ENCODE measurements around the gene FXYD4.
A peak's percentile ranks its signal among the peaks of the same experiment; 100 is the strongest.
"Not testable (repeated sequence)": the region's sequence is repeated elsewhere in the genome, so short reads cannot be mapped to it uniquely, and the experiment has no call there.

The FXYD4 gene

DNA sequence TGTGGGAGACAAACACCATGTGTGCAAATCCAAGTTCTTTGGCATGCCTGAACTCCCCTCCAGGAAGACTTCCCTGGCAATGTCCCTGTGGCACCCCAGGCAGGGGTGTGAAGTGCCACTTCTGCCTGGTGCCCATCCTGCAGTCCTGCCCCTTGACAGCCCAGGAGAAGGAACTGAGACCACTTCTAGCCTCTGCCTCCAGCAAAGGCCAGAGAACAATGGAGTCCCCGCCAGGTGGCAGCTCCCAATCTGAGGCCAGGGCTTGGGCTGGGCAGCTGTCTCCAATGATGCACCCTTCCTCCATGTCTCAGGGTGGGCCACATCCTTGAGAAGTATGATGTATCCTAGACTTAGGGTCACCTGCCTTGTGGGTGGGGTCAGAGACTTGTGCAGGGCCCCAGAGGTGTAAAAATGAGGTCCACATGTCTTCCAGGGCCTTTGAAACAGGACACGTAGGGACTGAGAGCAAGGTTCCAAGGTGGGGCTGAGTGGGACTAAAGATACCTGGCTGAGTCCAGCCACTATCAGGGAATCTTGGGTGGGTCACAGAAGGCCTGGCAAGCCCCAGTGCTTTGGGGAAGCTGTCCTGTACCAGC is 5.5 kb downstream of the FXYD4 start:
- no peak for DNase-seq

DNA sequence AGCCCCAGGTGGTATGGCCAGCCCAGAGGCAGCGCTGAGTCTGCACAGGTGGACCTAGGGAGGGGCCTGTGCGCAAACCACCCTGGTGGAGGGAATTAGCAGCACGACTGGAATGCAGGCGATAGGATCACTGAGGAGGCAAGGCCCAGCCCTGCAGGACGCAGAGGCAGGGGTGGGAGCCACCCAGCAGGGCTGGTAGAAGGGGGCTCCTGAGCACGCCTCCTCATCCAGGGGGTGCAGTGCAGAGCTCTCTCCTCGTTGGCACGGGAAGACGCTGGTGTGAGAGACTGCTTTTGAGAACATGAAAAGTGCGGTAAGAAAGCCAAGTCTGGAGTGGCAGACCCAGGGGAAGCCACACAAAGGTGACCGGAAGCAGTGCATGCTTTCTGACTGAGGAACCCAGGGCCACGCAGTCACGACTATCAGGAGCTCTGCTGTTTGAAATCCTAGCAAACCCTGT is 6.0 kb downstream of the FXYD4 start:
- no peak for DNase-seq

DNA sequence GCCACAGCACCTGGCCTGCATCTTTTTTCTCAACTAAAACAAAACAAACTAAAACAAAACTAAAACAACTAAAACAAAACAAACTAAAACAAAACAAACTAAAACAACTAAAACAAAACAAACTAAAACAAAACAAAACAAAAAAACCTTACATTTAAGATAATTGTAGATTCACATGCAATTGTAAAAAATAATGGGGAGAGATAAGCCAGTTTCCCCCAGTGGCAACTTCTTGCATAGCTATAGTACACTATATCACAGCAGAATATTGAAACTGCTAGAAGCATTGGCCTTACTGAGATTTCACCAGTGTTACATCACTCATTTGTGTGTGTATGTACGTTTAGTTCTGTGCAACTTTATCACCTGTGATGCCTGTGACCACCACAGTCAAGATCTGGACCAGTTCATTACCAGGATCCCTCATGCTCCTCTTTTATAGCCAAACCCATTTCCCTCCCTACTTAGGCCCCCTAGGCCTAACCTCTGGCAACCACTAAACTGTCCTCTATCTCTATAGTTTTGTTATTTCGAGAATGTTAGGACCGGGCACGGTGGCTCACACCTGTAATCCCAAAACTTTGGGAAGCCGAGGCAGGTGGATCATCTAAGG is 9.3 kb downstream of the FXYD4 start:
- no peak for DNase-seq

DNA sequence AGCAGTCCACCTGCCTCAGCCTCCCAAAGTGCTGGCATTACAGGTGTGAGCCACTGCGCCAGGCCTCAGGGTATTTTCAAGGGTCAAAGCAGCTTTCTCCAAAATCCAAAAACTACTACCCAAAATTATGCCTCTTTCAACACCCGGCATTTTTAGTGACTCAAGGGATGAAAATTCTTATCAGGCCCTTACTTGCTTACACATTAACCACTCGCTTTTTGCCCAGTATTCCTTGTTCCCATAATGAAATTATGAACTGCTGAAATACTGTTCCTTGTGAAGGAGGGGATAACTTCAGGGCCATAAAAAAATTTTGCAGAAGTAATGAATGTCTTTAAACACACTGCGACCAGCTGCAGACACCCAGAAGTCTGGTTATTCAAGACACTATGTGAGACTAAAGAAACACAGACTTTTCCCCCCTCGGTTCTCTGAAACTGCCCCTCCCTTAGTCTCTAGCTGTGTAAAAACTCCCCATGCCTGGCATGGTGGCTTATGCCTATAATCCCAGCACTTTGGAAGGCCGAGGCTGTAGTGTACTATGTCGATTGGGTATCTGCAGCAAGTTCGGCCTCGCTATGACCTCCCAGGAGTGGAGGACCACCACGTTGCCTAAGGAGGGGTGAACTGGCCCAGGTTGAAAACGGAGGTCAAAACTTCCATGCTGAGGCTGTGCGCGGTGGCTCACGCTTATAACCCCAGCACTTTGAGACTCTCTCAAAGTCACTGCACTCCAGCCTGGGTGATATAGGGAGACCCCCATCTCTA is 12.0 kb downstream of the FXYD4 start:
- DNase-seq = no peak

DNA sequence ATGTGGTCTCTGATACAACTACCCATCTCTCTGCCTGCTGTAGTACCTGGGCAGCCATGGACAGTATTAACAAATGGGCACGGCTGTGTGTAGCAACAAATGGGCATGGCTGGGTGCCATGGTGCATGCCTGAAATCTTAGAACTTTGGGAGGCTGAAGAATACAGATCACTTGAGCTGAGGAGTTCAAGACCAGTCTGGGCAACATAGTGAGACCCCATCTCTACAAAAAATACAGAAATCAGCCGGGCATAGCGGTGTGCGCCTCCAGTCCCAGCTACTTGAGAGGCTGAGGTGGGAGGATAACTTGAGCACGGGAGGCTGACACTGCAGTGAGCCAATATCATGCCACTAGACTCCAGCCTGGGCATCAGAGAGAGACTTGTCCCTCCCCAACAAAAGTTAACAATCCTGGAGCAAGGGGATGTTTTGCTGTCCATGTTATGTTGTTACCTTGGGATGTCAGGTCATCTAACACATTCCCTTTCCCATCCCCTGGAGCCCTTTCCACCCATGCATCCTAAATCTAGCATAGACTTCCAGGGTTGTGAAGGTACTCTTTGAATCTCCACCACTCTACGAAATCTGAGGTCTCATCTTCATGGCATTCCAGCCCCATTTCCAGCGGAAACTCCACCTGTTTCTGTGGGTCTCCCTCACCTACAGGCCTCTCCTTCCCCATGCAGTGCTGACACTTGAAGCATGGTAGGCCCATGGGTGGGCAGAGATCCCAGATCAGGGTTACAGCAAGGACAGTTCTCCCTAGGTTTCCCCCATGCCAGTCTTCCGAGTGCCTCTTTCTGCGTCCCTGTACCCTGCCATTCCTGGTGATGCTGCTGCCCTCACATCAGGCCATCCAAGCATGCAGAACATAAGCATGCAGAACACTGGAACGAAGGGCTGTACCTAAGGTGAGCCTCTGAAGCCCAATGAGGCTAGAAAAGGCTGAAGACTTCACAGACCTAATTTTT is 13.1 kb downstream of the FXYD4 start:
- DNase-seq = no peak

DNA sequence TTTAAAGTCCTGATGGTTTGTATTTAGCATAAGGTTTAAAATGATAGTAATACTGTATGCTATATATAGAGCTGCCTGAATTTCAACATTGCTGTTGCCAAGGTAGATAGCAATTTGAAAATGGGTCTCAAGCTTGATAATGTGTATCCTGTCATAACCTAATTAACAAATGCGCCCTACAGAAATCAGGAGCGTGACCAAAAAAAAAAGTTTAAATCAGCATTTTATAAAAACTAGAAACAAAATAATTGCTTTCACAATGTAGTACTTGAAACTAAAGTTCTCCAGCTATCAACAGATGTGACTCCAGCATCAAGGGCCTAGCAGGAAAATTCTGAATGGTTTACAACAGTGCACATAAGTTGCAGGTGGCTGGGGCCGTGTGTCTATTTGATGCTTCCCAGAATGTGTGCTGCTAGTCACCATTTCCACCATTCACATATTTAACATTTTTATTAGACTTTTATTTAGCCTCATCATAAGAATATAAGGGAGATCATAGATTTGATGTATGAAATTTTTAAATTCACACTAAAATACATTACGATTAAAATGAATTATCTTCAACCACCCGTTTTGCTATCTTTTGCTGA is 14.1 kb downstream of the FXYD4 start:
- no peak for DNase-seq

DNA sequence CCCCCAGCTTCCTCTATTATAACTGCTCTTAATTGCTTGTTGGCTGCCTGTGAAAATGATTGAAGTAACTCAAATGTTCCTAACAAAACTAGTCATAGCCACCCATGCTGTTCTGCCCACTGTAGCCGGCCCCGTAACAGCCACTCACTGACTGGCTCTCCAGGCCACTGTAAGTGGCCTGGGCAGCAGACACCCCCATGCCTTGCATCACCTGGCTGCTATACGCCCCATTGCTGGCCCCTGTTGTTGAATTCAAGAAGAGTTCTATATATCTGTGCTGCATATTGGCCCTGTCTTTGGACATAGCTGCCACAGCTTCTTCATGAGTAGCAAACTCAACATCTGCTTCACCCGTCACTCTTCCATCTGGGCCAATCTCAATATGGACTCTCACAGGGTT is 15.1 kb downstream of the FXYD4 start:
- no peak for DNase-seq

DNA sequence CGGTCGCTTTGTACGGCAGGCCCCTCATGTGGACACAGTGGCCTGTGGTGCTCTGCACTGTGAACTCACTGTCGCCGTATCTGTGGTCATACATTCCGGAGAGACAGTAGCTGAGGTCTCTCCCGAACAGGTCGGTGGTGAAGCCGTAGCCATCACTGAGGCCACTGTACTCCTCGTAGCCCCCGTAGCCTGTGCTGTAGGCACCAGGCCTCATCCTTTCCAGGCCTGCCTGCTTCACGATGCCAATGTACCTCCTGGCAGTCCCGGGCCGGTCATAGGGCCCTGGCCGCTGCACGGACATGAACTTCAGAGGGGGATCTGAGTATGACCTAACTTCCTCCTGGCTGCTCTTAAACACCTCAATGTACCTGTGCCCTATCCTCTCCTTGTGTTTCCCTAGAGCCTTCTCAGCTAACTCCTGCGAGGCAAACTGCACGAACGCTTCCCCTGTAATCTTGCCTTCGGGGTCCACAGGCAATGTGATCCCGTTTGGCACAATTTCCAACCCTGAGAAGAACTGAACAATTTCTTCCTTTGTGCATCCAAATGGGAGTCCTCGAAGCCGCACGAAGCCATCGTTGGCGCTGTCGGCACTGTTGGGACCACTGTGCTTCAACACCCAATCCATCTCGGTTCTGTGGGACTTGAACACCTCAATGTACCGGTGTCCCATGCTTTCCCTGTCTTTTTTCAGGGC is 15.7 kb downstream of the FXYD4 start:
- DNase-seq = no peak

DNA sequence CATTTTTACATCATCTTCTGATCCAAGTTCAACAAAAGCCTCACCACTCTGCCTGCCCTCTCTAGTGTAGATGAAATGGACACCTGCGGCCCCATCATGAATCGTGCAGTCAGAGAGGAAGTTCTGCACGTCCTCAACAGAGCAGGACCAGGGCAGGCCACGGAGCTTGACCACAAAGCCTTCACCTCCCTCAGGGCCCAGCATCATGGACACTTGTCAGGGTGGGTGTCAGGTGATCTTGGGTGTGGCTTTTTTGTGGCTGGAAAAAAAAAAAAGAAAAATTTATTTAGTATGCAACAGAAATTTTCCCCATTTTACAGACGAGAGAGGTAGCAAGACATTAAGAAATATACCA is 16.2 kb downstream of the FXYD4 start:
- DNase-seq = no peak

DNA sequence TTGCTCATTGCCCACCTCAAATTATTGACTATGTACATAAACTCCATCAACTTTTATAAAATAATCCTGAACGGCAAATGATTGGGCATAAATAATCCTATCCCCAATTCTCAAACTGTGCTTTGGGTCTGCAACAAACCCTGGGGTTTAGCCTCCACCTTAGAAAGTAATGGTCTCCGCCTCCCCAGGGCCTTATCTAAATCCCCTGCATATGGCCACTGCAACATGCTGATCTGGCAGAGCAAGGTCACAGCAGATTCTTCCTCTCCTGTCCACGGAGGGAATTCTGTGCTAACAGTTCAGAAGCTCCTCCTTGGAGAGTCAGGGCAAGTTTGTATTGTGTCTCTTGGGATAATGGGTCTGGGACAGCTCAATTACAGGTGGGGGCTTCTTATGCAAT is 18.4 kb downstream of the FXYD4 start:
- no peak for DNase-seq

DNA sequence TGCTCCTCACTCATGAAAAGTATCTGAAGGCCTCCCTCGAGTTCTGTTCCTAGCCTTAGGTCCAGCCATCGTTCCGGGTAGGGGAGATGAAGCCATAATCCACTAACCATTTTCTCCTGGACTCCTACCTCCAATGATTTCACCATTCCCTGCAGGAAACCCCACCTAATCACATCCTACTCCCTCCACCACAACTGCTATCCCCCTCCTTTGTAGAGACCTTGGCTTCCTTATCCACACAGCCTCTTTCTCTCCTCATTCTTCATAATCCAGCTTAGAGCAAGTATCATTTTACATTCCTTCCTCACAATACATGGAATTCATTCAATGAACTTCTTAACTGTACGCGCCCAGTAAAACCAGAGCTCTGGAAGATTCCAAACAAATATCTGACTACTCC is 18.9 kb downstream of the FXYD4 start:
- no peak for DNase-seq

DNA sequence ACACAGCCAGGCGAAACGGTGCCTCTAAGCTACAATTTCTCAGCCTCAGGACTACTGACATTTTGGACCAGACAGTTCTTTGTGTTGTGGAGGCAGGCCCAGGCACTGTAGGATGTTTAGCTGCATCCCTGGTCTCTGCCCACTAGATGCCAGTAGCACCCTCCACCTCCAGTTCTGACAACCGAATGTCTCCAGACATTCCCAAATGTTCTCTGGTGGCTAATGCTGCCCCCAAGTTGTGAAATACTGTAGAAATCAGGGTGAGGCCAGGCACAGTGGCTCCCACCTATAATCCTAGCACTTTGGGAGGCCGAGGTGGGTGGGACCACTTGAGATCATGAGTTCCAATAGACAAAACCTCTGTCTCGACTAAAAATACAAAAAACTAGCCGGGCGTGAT is 19.3 kb downstream of the FXYD4 start:
- DNase-seq = peak; percentile 35

DNA sequence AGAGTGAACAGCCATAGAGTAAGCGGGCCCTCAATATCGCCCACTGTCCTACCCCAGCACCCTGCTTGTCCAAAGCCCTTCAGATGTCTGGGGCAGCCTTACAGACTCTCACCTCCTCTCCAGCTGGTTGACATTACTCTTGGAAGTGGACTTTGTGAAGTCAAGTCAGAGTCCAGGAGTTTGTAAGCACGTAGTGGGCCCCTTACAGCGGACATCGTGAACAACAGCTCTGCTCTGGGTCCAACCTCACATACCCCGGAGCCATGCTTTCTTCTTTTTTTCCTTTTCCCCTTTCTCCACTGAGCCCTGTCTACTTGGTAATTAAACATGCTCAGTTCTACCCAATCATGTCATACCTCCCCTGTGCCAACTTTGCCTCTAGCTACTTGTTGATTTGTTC is 20.1 kb downstream of the FXYD4 start:
- no peak for DNase-seq

DNA sequence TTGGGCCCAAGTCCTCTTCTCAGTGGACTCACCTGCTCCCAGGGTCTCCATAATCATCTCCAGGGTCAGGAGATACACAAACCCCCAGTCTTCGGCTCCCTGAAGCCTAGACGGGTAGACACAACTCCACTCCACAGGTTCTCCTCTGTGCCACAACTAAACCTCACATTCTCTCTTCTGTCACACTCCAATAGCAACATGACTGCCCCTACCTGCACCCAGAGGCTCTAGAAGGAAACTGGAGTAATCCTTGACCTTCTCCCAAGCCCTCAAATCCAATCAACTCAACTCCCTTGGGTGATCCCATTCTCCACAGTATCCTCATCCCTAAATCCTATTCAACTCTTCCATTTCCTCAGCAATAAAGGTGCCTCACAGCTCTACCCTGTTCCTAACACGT is 21.3 kb downstream of the FXYD4 start:
- DNase-seq = no peak

DNA sequence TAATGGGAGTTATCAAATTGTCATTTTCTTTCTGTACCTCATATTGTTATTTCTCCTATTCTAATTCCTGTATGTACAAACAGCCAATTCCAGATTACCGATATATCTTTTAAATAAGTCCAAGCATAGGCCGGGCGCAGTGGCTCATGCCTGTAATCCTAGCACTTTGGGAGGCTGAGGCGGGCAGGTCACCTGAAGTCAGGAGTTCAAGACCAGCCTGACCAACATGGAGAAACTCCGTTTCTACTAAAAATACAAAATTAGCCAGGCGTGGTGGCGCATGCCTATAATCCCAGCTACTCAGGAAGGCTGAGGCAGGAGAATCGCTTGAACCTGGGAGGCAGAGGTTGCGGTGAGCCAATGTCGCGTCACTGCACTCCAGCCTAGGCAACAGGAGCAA is 21.8 kb downstream of the FXYD4 start:
- DNase-seq = not testable (repeated sequence)

DNA sequence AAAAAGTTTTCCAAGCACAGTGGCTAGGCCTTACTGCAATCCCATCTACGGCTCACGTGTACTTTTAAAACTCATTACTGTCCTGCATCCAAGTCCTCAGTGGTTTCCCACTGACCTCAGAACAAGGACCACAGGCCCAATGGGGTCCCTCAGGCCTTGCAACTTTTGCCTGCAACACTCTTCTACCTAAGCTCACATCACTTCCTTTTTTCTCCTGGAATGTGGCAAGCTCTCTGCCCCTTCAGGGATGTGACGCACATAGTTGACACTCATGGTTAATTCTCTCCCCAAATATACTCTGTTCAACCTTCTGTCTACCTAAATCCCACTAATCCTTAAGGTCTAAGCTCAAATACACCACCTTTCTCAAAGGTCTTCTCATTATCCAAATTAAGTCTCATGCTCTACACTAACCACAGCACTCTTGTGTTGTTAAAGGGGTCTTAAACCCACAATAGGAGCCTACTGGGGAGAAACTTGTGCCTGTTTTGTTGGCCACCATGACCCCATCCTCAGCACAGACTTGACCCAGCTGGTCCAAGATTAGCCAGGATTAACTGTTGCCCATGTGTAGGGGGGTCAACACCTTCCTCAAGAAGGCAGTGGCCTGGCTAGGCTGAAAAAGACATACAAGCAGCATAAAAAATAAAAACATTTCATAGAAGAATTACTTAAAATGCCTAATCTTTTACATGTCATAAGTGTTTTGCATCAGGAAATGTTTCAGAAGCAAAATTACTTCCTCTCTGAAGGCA is 22.3 kb downstream of the FXYD4 start:
- DNase-seq = no peak

DNA sequence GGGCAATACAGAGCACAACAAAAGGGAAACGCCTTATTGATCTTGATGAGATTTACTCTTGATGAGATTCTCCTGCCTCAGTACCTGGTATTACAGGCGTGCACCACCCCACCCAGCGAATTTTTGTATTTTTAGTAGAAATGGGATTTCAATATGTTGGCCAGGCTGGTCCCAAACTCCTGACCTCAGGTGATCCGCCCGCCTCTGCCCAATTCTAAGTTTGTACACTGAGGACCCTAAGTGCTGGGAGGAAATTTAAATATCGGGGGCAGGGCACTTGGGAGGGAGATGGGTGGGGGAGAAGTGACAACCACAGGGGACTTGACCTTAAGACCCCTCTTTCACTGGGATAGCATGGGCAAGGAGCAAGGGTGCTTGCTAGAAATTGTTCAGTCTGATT is 23.4 kb downstream of the FXYD4 start:
- DNase-seq = no peak

DNA sequence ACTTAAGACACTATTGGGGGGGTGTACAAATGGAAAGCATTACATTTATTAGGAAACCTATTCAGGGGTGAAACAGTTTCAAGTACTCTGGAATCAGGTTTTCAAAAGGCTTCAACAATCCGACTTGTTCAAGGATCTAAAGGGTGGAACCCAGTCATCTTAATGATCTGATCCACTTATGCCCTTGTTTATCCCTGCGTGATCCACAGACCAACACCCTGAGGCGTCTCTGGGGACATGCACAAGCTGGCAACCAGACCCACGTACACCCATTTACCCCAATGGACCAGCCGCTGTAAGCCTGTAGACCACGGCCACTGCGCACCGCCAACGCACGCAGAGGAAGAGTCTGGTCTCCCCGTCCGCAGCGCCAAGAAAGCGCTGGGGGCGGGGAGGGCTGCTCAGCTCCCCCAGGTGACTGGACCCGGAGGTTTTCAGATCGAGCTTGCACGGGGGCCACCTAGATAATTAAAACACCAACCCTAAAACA is 24.2 kb downstream of the FXYD4 start:
- peak; percentile 57 for DNase-seq

DNA sequence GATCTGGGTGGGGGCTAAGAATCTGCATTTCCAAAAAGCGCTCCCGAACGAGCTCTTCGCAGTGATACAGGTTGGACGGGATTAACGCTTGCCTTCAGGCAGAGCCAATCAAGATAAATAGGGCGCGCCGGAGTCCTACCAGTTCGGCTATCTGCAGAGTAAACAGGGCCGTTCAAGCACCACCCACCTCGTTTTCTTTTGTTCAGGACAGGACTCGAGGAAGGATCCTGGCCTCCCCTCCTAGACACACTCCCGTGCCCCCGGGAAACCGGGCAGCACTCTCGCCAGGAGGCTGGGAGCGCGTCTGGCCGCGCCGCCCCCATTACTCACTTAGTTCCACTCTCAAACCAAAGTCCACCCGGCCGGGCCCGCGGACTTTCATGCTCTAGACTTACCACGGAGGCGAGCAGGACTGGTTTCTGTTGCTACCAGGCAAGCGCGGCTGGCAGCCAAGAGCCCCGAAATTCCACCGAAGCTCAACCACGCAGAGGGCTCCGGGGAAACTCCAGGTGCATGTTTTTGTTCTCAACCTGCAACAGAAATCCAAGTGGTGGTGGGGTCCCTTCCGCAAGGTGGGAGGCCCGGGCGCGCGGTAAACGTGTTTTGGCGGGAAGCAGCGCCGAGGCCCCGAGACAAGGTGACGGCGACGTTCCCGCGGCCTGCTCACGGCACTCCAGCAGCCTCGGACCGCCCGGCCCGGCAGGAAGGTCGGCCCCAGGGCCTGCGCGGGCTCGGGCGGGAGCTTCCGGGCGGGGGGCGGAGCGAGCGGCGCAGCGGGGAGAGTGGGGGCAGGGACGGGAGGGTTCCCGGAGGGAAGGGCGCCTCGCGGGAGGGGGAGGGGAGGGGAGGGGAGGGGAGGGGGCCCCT is 24.9 kb downstream of the FXYD4 start:
- DNase-seq = peak; percentile 87

DNA sequence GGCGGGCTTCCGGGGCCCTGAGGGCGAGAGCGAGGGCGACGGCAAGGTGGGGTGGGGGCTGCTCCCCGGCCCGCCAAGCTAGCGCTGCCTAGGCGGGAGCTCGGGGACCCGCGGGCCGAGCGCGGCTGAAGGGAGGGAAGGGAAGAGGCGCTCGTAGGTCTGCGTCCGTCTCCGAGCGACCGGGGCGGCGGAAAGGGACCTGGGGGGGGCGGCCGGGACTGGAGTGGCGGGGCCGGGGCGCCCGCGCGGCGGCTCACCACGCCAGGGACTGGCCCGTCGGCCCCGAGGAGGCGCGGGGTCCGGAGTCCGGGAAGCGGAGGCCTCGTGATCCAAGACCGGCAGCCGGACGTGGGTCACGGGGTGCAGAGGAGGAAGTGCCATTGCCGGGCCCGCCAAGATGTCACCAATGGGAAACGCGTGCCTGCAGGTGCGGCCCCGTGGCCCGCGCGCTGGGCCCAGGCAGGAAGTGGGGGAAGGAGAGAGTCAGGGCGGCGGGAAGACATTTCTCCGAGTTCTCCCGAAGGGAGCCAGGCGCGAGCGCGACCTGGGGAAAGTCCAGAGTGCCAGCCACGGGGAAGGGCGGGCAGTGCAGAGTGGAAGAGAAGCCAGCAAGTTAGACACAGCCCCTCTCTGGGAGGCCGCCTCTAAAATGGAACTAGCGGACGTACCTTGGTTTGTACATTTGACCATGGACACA is 25.6 kb downstream of the FXYD4 start:
- DNase-seq = peak; percentile 91

Data from activated CD4-positive, alpha-beta T cell treated with anti-CD3 and anti-CD28 coated beads for 48 hours (primary cell).